ENCODE data around the gene HOXA1. TPM values are rescaled to one million over a fixed set of nuclear protein-coding genes. Genes with fewer than 3 reads are reported as not detected.

HOXA1 gene
- total RNA-seq, 1 donor from 2014 or later, result 0.55 TPM

DNA sequence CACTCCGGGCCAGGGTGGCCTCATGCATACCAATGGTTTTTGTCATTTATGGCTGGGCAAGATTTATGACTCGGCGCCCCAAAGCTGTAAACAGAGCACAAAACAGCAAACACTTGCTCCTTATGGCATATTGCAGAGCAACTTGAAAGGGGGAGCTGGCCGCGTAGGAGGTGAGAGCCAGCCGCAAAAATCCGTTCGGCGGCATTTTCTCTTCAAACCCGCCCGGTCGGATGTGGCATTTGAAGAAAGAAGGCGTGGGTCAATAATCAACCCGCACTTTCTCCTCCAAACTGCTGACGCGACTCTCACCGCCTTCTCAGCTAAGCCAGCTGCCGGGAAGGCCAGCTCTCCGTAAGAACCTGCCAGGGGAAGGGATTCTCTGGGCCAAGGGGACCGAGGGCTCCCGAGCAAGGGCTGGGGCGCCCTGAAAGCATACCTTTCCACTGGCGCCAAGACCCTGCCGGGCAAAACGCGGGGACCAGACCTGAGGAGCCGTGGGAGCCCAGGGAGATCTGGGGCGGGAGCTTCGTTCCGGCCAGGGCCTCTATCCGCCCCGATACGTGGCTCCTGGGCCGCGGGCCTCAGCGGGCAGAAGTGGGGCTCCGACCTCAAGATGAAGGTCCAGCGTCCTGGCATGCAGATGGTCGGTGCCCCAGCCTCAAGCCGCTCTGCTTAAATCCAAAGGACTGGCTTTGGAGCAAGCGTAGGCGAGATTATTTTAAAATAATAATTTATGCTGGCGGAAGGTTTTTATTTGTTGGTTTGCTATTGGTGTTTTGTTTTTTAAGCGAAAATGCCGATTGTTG, 19.6 kb upstream of the HOXA1 start:
- Mint-ChIP-seq H3K36me3 (ENCODE audit: low read depth) (no peaks in the 10 kb centered on the region), H3K27ac (no peak overlapping the region), H3K27me3 (peaks cover 7% of the 10 kb centered on the region), H3K4me3 (no peak overlapping the region), H3K4me1 (no peaks in the 10 kb centered on the region), H3K9me3 (no peaks in the 10 kb centered on the region)
- ChIA-PET CTCF (no interaction called here), POLR2A (no interaction called here)
- TF ChIP-seq, protein P1, sequence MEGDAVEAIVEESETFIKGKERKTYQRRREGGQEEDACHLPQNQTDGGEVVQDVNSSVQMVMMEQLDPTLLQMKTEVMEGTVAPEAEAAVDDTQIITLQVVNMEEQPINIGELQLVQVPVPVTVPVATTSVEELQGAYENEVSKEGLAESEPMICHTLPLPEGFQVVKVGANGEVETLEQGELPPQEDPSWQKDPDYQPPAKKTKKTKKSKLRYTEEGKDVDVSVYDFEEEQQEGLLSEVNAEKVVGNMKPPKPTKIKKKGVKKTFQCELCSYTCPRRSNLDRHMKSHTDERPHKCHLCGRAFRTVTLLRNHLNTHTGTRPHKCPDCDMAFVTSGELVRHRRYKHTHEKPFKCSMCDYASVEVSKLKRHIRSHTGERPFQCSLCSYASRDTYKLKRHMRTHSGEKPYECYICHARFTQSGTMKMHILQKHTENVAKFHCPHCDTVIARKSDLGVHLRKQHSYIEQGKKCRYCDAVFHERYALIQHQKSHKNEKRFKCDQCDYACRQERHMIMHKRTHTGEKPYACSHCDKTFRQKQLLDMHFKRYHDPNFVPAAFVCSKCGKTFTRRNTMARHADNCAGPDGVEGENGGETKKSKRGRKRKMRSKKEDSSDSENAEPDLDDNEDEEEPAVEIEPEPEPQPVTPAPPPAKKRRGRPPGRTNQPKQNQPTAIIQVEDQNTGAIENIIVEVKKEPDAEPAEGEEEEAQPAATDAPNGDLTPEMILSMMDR (IDR thresholded peaks at IDR 0.05), result no peak
- ATAC-seq (ENCODE audit: low read depth) (no peak), DNase-seq (no peak)
- intact Hi-C loops (cut with micrococcal nuclease), result no loop called here

DNA sequence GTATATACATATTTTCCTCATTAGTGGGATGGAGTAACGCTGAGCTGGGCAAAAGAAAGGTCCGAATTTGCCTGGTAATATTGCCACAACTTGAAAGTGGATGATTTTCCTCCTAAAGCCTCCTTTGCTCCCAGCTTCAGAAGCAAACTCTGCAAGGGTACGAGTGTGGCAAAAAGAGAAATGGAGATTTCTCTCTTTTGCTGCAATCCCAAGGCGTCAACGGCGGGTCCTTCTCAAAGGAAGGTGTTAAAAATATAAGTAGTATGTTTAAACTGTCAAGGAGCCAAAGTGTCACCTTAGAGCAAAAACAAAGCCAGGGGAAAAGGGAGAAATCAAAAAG, 19.1 kb upstream of the HOXA1 start:
- no peaks in the 10 kb centered on the region for H3K4me1 Mint-ChIP-seq
- H3K36me3 Mint-ChIP-seq (ENCODE audit: low read depth), result no peaks in the 10 kb centered on the region
- peaks cover 7% of the 10 kb centered on the region for H3K27me3 Mint-ChIP-seq
- no peak for DNase-seq
- intact Hi-C loops (cut with micrococcal nuclease), result no loop called here
- CTCF ChIA-PET, result no interaction called here
- TF ChIP-seq, protein P1 (IDR thresholded peaks at IDR 0.05), result no peak
- no peak overlapping the region for H3K4me3 Mint-ChIP-seq
- H3K9me3 Mint-ChIP-seq, result no peaks in the 10 kb centered on the region
- POLR2A ChIA-PET, result no interaction called here
- ATAC-seq (ENCODE audit: low read depth), result no peak
- no peak overlapping the region for H3K27ac Mint-ChIP-seq

DNA sequence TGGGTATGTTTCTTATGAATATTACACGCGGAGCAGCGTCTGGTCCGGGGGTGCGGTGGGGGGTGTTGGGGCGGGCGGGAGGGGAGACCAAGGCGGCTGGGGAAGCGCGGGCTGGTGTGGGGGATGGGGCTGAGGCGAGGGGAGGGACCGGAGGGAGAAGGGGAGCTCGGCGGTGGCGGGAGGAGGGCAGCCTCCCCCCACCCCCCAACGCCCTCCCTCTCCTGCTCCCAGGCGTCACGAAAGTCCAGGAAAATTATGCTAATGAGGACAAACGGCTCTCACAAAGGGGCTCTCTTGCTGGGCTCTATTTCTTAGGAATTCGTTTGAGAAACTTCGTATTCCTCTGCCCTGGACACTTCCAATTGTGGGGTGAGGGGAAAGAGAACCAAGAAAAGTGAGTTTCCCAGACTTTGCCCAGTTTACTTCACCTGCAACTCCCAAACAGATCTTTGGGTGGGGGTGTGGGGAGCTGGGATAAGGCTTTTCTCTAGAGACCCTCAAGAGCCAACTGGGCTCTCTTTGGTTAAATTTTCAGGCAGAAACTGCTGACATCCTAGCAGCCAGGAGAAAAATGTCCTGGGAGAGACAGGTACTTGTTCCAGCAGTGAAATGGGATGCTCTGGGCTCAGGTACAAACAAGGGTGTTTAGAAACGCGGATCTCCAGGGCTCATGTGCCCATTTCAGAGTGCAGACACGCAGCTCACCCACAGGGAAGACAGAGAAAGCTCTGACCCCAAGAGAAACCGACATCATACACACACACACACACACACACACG, 18.4 kb upstream of the HOXA1 start:
- no peak overlapping the region for H3K27ac Mint-ChIP-seq

DNA sequence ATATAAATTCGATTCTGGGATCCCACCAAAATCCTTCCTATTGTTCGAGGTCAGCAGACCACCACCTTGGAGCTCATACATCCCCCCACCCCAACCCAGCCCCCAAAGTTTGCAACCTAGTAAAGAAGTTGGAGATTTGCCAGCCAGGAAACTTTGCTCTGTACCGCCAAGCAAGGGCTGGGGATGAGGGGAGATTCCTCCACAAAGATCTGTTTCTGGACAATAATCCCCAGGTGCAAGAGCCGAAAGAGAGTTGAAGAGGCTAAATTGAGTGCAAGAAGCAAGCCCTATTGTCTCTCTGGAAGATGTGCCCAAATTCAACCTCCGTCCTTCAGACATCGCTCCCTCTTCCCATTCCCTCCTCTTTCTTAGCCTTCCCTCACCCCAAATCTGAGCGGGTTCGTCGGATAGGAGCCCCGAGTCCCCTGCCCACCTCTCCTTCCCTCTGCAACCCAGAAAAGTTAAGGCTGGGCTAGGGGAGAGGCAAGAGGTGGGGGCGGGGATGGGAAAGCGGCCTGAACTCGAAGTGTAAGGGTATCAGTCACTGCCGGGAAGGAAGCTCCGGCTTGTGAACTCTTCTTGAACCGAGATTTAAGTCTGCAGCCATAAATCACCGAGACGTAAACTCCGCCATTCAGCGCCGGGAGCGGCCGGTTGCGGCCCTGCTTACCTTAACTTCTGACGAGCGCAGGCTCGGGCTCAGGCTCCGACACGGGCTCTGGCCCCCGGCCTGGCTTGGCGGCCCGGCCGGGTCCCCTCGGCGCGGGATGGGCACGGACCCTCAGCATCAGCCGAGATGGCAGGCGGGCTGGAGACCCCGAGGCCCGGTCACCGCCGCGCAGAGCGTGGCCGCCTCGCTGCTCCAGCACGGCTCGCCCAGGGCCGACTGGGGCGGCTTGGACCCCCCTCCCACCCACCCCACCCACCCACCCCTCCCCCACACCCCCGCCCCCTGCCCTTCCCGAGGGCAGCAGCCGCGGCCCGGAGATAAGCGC, 17.5 kb upstream of the HOXA1 start:
- DNase-seq, result no peak
- no peak overlapping the region for H3K27ac Mint-ChIP-seq

More for the DNA sequence above, 18.4 kb upstream of the HOXA1 start:
- Mint-ChIP-seq H3K4me3 (no peak overlapping the region), H3K9me3 (no peaks in the 10 kb centered on the region), H3K27me3 (peaks cover 7% of the 10 kb centered on the region), H3K4me1 (no peaks in the 10 kb centered on the region), H3K36me3 (ENCODE audit: low read depth) (no peaks in the 10 kb centered on the region)
- ATAC-seq (ENCODE audit: low read depth), result no peak
- TF ChIP-seq, protein P1 (IDR thresholded peaks at IDR 0.05), result no peak
- no peak for DNase-seq
- intact Hi-C loops (cut with micrococcal nuclease), result no loop called here
- CTCF ChIA-PET, result no interaction called here
- POLR2A ChIA-PET, result no interaction called here

More for the DNA sequence above, 17.5 kb upstream of the HOXA1 start:
- peaks cover 7% of the 10 kb centered on the region for H3K27me3 Mint-ChIP-seq
- H3K36me3 Mint-ChIP-seq (ENCODE audit: low read depth), result no peaks in the 10 kb centered on the region
- no peaks in the 10 kb centered on the region for H3K9me3 Mint-ChIP-seq
- intact Hi-C loops (cut with micrococcal nuclease), result no loop called here
- ATAC-seq (ENCODE audit: low read depth), result no peak
- TF ChIP-seq, protein P1 (IDR thresholded peaks at IDR 0.05), result no peak
- ChIA-PET CTCF (no interaction called here), POLR2A (no interaction called here)
- no peak overlapping the region for H3K4me3 Mint-ChIP-seq
- H3K4me1 Mint-ChIP-seq, result no peaks in the 10 kb centered on the region

Measured in activated B cell treated with CpG ODN at 0.5 μM for 24 hours (primary cell).